ENCODE results near the gene PRG3. TPM values are rescaled to one million over a fixed set of nuclear protein-coding genes. Genes with fewer than 3 reads are reported as not detected.
A peak's percentile ranks its signal among the peaks of the same experiment; 100 is the strongest.
"Not testable (repeated sequence)": the region's sequence is repeated elsewhere in the genome, so short reads cannot be mapped to it uniquely, and the experiment has no call there.

PRG3 gene
- total RNA-seq, 1 donor from 2014 or later, result not detected

DNA sequence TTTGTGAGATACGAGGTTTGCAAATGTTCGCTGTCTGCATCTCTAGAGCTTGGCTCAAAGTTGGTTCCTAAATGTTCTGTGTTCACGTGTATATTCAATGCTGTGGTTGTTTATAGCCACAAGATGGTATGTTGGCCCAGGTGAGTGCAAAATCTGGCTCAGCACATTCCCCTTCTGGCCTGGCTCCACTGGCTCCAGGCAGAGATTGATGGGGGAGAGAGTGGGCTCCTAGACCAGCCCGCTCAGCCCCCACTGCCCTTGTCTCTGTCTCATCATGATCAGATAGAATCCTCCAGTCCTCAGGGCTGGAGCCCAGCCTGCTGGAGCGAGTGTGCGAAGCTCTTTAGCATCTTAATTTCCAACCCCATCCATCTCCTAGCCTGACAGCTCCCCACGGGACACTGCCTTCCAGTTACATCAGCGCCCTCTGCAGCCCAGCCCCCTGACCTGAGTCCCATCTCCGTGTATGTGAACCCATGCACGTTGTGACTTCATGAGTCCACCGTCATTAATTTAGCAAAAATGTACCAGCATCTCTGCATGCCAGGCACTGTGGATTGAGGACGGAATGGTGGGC, 40.8 kb downstream of the PRG3 start:
- DNase-seq, result peak; percentile 85
- Mint-ChIP-seq H3K4me1 (ENCODE audit: low read depth, unreplicated experiment) (peaks cover 45% of the 10 kb centered on the region), H3K27me3 (ENCODE audit: unreplicated experiment) (peaks cover 37% of the 10 kb centered on the region), H3K27ac (ENCODE audit: unreplicated experiment) (peak overlapping the region; percentile 98), H3K36me3 (ENCODE audit: unreplicated experiment) (peaks cover 16% of the 10 kb centered on the region), H3K9me3 (ENCODE audit: unreplicated experiment) (peaks cover 18% of the 10 kb centered on the region), H3K4me3 (ENCODE audit: unreplicated experiment) (peak overlapping the region; percentile 97)
- TF ChIP-seq, protein P1, sequence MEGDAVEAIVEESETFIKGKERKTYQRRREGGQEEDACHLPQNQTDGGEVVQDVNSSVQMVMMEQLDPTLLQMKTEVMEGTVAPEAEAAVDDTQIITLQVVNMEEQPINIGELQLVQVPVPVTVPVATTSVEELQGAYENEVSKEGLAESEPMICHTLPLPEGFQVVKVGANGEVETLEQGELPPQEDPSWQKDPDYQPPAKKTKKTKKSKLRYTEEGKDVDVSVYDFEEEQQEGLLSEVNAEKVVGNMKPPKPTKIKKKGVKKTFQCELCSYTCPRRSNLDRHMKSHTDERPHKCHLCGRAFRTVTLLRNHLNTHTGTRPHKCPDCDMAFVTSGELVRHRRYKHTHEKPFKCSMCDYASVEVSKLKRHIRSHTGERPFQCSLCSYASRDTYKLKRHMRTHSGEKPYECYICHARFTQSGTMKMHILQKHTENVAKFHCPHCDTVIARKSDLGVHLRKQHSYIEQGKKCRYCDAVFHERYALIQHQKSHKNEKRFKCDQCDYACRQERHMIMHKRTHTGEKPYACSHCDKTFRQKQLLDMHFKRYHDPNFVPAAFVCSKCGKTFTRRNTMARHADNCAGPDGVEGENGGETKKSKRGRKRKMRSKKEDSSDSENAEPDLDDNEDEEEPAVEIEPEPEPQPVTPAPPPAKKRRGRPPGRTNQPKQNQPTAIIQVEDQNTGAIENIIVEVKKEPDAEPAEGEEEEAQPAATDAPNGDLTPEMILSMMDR (IDR thresholded peaks at IDR 0.05; ENCODE audit: partially characterized antibody, unreplicated experiment), result no peak

DNA sequence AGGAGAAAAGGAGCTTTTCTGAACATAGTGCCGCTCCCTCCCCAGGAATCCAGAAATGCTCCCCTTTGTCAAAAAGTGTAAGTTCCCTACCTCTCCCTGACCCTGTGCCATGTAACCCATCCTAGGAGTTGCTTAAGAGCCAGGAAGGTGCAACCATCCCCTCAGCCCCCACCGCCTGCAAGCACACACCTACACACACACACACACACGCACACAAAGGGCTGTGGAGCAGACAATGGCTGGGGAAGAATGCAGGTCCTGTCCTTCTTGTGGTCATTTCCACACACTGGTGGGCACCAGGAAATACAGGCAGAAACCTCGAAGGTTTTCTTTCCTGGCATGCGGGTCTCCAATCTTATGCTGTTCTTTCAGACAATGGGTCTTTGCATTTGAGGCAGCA, 41.6 kb downstream of the PRG3 start:
- Mint-ChIP-seq H3K4me1 (ENCODE audit: low read depth, unreplicated experiment) (peaks cover 51% of the 10 kb centered on the region), H3K27me3 (ENCODE audit: unreplicated experiment) (peaks cover 37% of the 10 kb centered on the region), H3K27ac (ENCODE audit: unreplicated experiment) (peak overlapping the region; percentile 98), H3K36me3 (ENCODE audit: unreplicated experiment) (peaks cover 16% of the 10 kb centered on the region), H3K9me3 (ENCODE audit: unreplicated experiment) (peaks cover 19% of the 10 kb centered on the region), H3K4me3 (ENCODE audit: unreplicated experiment) (peak overlapping the region; percentile 97)
- peak; percentile 37 for DNase-seq
- TF ChIP-seq, protein P1 (IDR thresholded peaks at IDR 0.05; ENCODE audit: partially characterized antibody, unreplicated experiment), result no peak

DNA sequence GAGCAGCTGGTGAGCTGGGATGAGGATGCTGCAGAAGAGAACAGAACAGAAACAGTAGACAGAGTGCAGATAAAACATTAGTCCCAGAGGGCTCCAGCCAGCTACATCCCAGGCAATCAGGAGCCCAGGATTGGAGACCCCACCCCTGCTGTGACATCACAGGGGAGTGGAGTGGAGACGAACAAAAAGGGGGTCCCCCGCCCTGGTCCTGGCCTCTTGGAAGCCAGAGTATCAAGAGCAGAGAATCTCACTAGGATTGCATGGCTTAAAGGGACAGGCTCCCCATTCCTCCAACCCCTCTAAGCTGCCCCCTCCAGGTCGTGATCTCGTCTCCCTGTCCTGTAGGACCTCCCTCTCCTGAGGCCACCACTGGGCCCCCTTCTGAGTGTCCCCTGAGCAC, 42.8 kb downstream of the PRG3 start, which contains the start of gene P2RX3:
P2RX3 (plus strand) TSS at position 211 of the 400 bp plus-strand sequence. CDS start 199 bp downstream, outside the sequence.
- TF ChIP-seq, protein P1 (IDR thresholded peaks at IDR 0.05; ENCODE audit: partially characterized antibody, unreplicated experiment), result no peak
- H3K4me3 Mint-ChIP-seq (ENCODE audit: unreplicated experiment), result peak within 1 kb of the TSS; percentile 97
- peaks cover 16% of the 10 kb centered on the region for H3K36me3 Mint-ChIP-seq (ENCODE audit: unreplicated experiment)
- H3K9me3 Mint-ChIP-seq (ENCODE audit: unreplicated experiment), result peaks cover 24% of the 10 kb centered on the region
- H3K27me3 Mint-ChIP-seq (ENCODE audit: unreplicated experiment), result peaks cover 37% of the 10 kb centered on the region
- H3K4me1 Mint-ChIP-seq (ENCODE audit: low read depth, unreplicated experiment), result peaks cover 47% of the 10 kb centered on the region
- DNase-seq, result peak; percentile 89
- peak within 1 kb of the TSS; percentile 98 for H3K27ac Mint-ChIP-seq (ENCODE audit: unreplicated experiment)

DNA sequence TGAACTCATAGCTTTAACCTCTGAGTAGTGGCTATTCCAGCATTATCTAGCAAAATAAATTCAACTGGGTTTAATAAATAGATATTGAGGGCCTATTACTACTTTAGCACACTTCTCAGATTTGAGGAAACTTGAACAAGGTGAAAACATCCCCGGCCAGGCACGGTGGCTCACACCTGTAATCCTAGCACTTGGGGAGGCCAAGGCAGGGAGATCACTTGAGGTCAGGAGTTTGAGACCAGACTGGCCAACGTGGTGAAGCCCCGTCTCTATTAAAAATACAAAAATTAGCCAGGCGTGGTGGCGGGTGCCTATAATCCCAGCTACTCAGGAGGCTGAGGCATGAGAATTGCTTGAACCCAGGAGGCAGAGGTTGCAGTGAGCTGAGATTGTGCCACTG, 44.1 kb downstream of the PRG3 start:
- peaks cover 33% of the 10 kb centered on the region for H3K27me3 Mint-ChIP-seq (ENCODE audit: unreplicated experiment)
- not testable (repeated sequence) for DNase-seq; H3K27ac Mint-ChIP-seq (ENCODE audit: unreplicated experiment)
- H3K36me3 Mint-ChIP-seq (ENCODE audit: unreplicated experiment), result peaks cover 16% of the 10 kb centered on the region
- H3K4me1 Mint-ChIP-seq (ENCODE audit: low read depth, unreplicated experiment), result peaks cover 37% of the 10 kb centered on the region
- peaks cover 26% of the 10 kb centered on the region for H3K9me3 Mint-ChIP-seq (ENCODE audit: unreplicated experiment)
- peak overlapping the region; percentile 75 for H3K4me3 Mint-ChIP-seq (ENCODE audit: unreplicated experiment)

DNA sequence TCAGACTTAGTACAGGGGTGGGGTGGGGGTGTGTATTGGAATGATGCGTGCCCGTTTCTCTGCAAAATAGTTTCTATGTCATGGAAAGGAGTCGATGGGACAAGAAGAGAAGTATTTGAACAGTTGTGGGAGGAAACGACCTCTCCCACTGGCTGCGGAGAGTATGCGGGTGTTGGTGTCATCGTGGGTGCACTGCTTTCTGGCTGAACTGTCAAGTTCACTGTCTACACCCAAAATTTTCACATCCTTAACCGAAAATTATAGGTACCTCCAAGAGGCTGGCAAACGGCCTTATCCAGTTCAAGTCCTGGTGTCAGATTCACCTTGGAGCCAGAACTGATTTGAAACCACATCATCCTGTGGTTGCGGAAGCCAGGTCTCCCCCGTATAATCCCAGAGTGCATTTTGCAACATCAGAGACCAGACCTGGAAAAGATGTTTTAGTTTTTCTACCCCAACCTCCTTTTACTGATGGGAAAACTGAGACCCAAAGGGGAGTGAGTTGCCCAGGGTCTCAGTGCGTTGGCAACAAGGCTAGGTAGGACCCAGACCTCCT, 44.8 kb downstream of the PRG3 start:
- H3K27ac Mint-ChIP-seq (ENCODE audit: unreplicated experiment), result peak overlapping the region; percentile 95
- TF ChIP-seq, protein P1 (IDR thresholded peaks at IDR 0.05; ENCODE audit: partially characterized antibody, unreplicated experiment), result no peak
- H3K4me1 Mint-ChIP-seq (ENCODE audit: low read depth, unreplicated experiment), result peaks cover 35% of the 10 kb centered on the region
- H3K36me3 Mint-ChIP-seq (ENCODE audit: unreplicated experiment), result peaks cover 16% of the 10 kb centered on the region
- H3K4me3 Mint-ChIP-seq (ENCODE audit: unreplicated experiment), result peak overlapping the region; percentile 75
- peaks cover 31% of the 10 kb centered on the region for H3K27me3 Mint-ChIP-seq (ENCODE audit: unreplicated experiment)
- H3K9me3 Mint-ChIP-seq (ENCODE audit: unreplicated experiment), result peaks cover 26% of the 10 kb centered on the region
- no peak for DNase-seq

All from glutamatergic neuron (in vitro differentiated cells).